Measurements from ENCODE around the gene FAM163A.

The FAM163A gene

DNA sequence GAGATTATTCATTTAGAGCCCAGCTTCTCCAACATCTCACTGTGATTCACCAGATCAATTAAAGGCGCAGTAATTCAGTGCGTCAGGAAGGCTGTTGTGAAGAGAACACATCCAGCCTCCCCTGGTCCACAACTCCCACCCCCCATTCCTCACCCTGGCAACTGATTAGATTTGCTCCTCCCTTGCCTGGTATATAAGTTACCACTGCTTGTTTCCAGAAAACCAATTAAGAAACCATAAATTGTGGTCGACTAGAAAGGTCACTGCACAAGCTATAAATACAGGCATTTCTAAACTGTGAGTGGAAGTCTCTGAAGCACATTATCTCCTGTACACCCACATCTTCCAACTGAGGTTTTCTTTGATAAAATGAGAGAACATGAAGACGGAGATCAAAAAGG lies 41.9 kb downstream of the FAM163A start:
- H3K79me2 ChIP-seq (ENCODE audit: insufficient read depth, low read length): no peaks in the 10 kb centered on the region
- no peaks in the 10 kb centered on the region for H4K20me1 ChIP-seq (ENCODE audit: insufficient read depth, low read length)
- no peaks in the 10 kb centered on the region for H3K9me2 ChIP-seq (ENCODE audit: low read depth, low read length)
- H3K27me3 ChIP-seq (ENCODE audit: insufficient read depth, low read length): peaks cover 5% of the 10 kb centered on the region; the same call in 1 of the 2 replicates
- no peaks in the 10 kb centered on the region for H3K4me1 ChIP-seq (ENCODE audit: insufficient read depth, low read length, severe bottlenecking)
- no peak overlapping the region for H3K27ac ChIP-seq (ENCODE audit: low read depth, low read length, poor library complexity, severe bottlenecking)
- H3K9me3 ChIP-seq (ENCODE audit: low read length): no peaks in the 10 kb centered on the region
- no peaks in the 10 kb centered on the region for H3F3A ChIP-seq (ENCODE audit: insufficient read depth, low read length)
- TF ChIP-seq EZH2 (IDR thresholded peaks at IDR 0.05; ENCODE audit: borderline replicate concordance, low read length): no peak
- TF ChIP-seq, protein P1, sequence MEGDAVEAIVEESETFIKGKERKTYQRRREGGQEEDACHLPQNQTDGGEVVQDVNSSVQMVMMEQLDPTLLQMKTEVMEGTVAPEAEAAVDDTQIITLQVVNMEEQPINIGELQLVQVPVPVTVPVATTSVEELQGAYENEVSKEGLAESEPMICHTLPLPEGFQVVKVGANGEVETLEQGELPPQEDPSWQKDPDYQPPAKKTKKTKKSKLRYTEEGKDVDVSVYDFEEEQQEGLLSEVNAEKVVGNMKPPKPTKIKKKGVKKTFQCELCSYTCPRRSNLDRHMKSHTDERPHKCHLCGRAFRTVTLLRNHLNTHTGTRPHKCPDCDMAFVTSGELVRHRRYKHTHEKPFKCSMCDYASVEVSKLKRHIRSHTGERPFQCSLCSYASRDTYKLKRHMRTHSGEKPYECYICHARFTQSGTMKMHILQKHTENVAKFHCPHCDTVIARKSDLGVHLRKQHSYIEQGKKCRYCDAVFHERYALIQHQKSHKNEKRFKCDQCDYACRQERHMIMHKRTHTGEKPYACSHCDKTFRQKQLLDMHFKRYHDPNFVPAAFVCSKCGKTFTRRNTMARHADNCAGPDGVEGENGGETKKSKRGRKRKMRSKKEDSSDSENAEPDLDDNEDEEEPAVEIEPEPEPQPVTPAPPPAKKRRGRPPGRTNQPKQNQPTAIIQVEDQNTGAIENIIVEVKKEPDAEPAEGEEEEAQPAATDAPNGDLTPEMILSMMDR (IDR thresholded peaks at IDR 0.05; ENCODE audit: low read length): no peak
- H3K9ac ChIP-seq (ENCODE audit: low read length): no peak overlapping the region
- H3K4me2 ChIP-seq (ENCODE audit: low read length): no peak overlapping the region
- no peak overlapping the region for H3K4me3 ChIP-seq (ENCODE audit: low read depth, low read length, poor library complexity, severe bottlenecking)
- no peaks in the 10 kb centered on the region for H3K36me3 ChIP-seq (ENCODE audit: insufficient read depth, low read length)
- H2AFZ ChIP-seq (ENCODE audit: low read length): no peak overlapping the region

DNA sequence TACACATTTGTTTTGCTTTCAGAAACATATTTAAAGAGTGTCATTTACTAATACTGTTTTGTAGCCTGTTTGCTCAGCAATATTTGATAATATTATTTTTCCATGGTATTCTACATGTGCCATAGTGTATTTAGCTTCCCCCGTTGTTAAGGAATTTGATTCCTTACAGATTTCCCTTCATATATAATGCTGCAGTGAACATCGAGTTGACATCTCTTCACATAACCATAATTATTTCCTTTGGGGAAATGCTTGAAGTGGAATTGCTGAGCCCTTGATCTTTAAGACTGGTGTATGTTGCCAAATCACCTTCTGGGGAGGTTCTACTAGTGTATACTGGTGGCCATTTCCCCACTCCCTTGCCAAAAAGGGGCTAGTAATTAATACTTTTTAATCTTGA lies 42.6 kb downstream of the FAM163A start:
- Histone ChIP-seq H2AFZ (ENCODE audit: low read length) (no peak overlapping the region), H3K9me2 (ENCODE audit: low read depth, low read length) (no peaks in the 10 kb centered on the region), H3K4me2 (ENCODE audit: low read length) (no peak overlapping the region), H3K4me3 (ENCODE audit: low read depth, low read length, poor library complexity, severe bottlenecking) (no peak overlapping the region), H3K9me3 (ENCODE audit: low read length) (no peaks in the 10 kb centered on the region), H3K27me3 (ENCODE audit: insufficient read depth, low read length) (peaks cover 5% of the 10 kb centered on the region; the same call in 1 of the 2 replicates), H3K36me3 (ENCODE audit: insufficient read depth, low read length) (no peaks in the 10 kb centered on the region), H3K27ac (ENCODE audit: low read depth, low read length, poor library complexity, severe bottlenecking) (no peak overlapping the region), H4K20me1 (ENCODE audit: insufficient read depth, low read length) (no peaks in the 10 kb centered on the region), H3F3A (ENCODE audit: insufficient read depth, low read length) (no peaks in the 10 kb centered on the region), H3K9ac (ENCODE audit: low read length) (no peak overlapping the region), H3K79me2 (ENCODE audit: insufficient read depth, low read length) (no peaks in the 10 kb centered on the region), H3K4me1 (ENCODE audit: insufficient read depth, low read length, severe bottlenecking) (no peaks in the 10 kb centered on the region)
- TF ChIP-seq, protein P1 (IDR thresholded peaks at IDR 0.05; ENCODE audit: low read length): no peak

DNA sequence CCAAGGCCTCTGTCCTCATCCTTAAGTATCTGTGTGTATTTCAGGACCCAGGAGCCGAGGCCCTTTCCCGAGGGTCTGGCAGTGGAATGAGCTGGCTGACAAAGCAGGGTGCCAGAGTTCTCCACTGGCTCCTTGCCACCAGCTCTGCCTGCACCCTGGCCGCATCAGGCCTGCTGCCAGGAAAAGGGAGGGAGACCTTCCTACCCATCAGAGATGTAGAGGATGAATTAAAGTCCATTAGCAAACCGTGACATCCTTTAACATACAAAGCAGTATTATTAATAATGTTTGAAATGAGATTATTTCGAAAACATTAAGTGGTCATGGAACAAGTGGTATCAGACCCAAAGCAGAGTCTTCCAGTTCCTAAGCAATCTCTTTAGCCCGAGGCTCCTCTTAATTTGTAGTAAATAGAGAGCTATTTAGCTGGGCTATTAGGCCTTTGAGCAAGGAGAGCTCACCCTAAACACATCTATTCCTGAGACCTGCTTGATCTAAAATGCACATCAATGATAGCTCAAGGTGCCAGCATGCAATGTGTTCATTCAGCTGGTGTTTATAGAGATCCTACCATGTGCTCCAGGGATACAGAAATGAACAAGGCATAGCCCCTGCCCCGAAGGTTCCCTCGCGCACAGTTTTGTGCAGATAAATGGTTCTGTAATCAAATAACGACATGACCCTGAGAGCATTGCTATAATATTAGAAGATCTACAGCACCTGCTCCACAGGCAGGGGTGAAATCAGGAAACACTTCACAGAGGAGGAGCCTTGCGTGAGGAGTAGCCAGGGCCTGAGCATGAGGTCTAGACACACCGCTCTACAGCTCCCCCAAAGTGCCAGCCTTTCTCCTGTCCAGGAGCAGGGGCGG lies 44.0 kb downstream of the FAM163A start:
- H3K4me2 ChIP-seq (ENCODE audit: low read length): no peak overlapping the region
- no peaks in the 10 kb centered on the region for H4K20me1 ChIP-seq (ENCODE audit: insufficient read depth, low read length)
- no peaks in the 10 kb centered on the region for H3K4me1 ChIP-seq (ENCODE audit: insufficient read depth, low read length, severe bottlenecking)
- no peaks in the 10 kb centered on the region for H3K9me2 ChIP-seq (ENCODE audit: low read depth, low read length)
- no peak overlapping the region for H3K9ac ChIP-seq (ENCODE audit: low read length)
- no peaks in the 10 kb centered on the region for H3K9me3 ChIP-seq (ENCODE audit: low read length)
- H3K27ac ChIP-seq (ENCODE audit: low read depth, low read length, poor library complexity, severe bottlenecking): no peak overlapping the region
- no peaks in the 10 kb centered on the region for H3K36me3 ChIP-seq (ENCODE audit: insufficient read depth, low read length)
- H3K79me2 ChIP-seq (ENCODE audit: insufficient read depth, low read length): no peaks in the 10 kb centered on the region
- peaks cover 5% of the 10 kb centered on the region; the same call in 1 of the 2 replicates for H3K27me3 ChIP-seq (ENCODE audit: insufficient read depth, low read length)
- TF ChIP-seq, protein P1 (IDR thresholded peaks at IDR 0.05; ENCODE audit: low read length): no peak
- TF ChIP-seq EZH2 (IDR thresholded peaks at IDR 0.05; ENCODE audit: borderline replicate concordance, low read length): no peak
- no peak overlapping the region for H2AFZ ChIP-seq (ENCODE audit: low read length)
- no peaks in the 10 kb centered on the region for H3F3A ChIP-seq (ENCODE audit: insufficient read depth, low read length)
- no peak overlapping the region for H3K4me3 ChIP-seq (ENCODE audit: low read depth, low read length, poor library complexity, severe bottlenecking)
